ENCODE measurements around the gene CPE. TPM values are rescaled to one million over a fixed set of nuclear protein-coding genes. Genes with fewer than 3 reads are reported as not detected.

The CPE gene
- polyA plus RNA-seq, 1 donor (not counting 4 experiments of a cell fraction or from before 2014, with no cell fraction given), result 1.9 TPM

GRCh38 chr4:165382640-165383039 is 3.8 kb downstream of the CPE start:
- H3K79me2 ChIP-seq (ENCODE audit: control insufficient read depth, insufficient read depth, low read length), result no peaks in the 10 kb centered on the region
- no peak overlapping the region for H3K27ac ChIP-seq (ENCODE audit: control insufficient read depth, insufficient read depth, low read length)
- H3K36me3 ChIP-seq (ENCODE audit: control insufficient read depth in 2 of 2, extremely low read depth in 1 of 2, insufficient read depth in 2 of 2, low read length in 2 of 2), result no peaks in the 10 kb centered on the region
- no peak overlapping the region for H3K4me2 ChIP-seq (ENCODE audit: control insufficient read depth, extremely low read depth, insufficient read depth, low read depth, low read length)
- H3K9me3 ChIP-seq (ENCODE audit: control insufficient read depth, low read depth, low read length), result no peaks in the 10 kb centered on the region
- FAIRE-seq, result peak; percentile 55
- TF ChIP-seq EZH2 (IDR thresholded peaks at IDR 0.05; ENCODE audit: low read length), result no peak
- H2AFZ ChIP-seq (ENCODE audit: control insufficient read depth, low read length), result no peak overlapping the region
- H3K27me3 ChIP-seq (ENCODE audit: control insufficient read depth, extremely low read depth, insufficient read depth, low read length), result peaks cover 5% of the 10 kb centered on the region
- no peaks in the 10 kb centered on the region for H4K20me1 ChIP-seq (ENCODE audit: control insufficient read depth, extremely low read depth, insufficient read depth, low read length)
- DNase-seq (ENCODE audit: low read depth, low spot score), result no peak
- dilution Hi-C loops (cut with MboI; ENCODE audit: extremely low pct_ligation_motif_present, low sequenced_read_pairs), result no loop called here
- H3K9me1 ChIP-seq (ENCODE audit: control insufficient read depth, extremely low read depth, insufficient read depth, low read length), result no peaks in the 10 kb centered on the region
- peaks cover 10% of the 10 kb centered on the region for H3K4me1 ChIP-seq (ENCODE audit: control insufficient read depth, extremely low read depth, insufficient read depth, low read length)
- H3K4me3 ChIP-seq (ENCODE audit: control insufficient read depth in 2 of 3, extremely low read depth in 1 of 3, insufficient read depth in 2 of 3, low read depth in 1 of 3, low read length in 3 of 3), result no peak overlapping the region
- H3K9ac ChIP-seq (ENCODE audit: control insufficient read depth, extremely low read depth, insufficient read depth, low read length), result no peak overlapping the region

DNA sequence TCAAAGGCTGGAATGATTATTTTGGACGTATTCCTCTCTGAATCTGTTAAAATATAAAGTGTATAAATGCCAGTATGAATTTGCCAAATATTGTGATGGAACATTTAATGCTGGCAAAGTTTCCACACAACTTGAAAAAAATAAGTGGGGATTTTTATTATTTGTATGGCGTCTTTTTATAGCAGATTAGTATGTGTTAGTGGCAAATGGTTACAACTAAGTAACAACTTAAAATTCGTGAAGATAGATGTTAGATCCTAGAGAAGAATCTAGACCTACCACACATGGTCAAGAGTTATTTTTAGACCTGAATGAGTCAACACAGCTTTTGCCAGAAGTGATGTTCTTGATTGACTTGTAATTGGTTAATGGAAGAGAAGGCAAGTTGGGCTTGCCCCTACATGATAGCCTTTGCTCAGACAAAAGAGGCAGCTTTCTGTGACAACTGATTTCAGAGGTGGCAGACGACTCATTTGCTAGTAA is 4.8 kb downstream of the CPE start:
- Histone ChIP-seq H3K9me3 (ENCODE audit: control insufficient read depth, low read depth, low read length) (no peaks in the 10 kb centered on the region), H3K27me3 (ENCODE audit: control insufficient read depth, extremely low read depth, insufficient read depth, low read length) (peaks cover 5% of the 10 kb centered on the region), H3K79me2 (ENCODE audit: control insufficient read depth, insufficient read depth, low read length) (no peaks in the 10 kb centered on the region), H4K20me1 (ENCODE audit: control insufficient read depth, extremely low read depth, insufficient read depth, low read length) (no peaks in the 10 kb centered on the region), H3K9me1 (ENCODE audit: control insufficient read depth, extremely low read depth, insufficient read depth, low read length) (no peaks in the 10 kb centered on the region), H3K9ac (ENCODE audit: control insufficient read depth, extremely low read depth, insufficient read depth, low read length) (no peak overlapping the region), H3K36me3 (ENCODE audit: control insufficient read depth in 2 of 2, extremely low read depth in 1 of 2, insufficient read depth in 2 of 2, low read length in 2 of 2) (no peaks in the 10 kb centered on the region), H2AFZ (ENCODE audit: control insufficient read depth, low read length) (peak overlapping the region; percentile 7), H3K27ac (ENCODE audit: control insufficient read depth, insufficient read depth, low read length) (no peak overlapping the region), H3K4me1 (ENCODE audit: control insufficient read depth, extremely low read depth, insufficient read depth, low read length) (peaks cover 10% of the 10 kb centered on the region), H3K4me2 (ENCODE audit: control insufficient read depth, extremely low read depth, insufficient read depth, low read depth, low read length) (peak overlapping the region; percentile 57), H3K4me3 (ENCODE audit: control insufficient read depth in 2 of 3, extremely low read depth in 1 of 3, insufficient read depth in 2 of 3, low read depth in 1 of 3, low read length in 3 of 3) (no peak overlapping the region)
- TF ChIP-seq, protein P1, sequence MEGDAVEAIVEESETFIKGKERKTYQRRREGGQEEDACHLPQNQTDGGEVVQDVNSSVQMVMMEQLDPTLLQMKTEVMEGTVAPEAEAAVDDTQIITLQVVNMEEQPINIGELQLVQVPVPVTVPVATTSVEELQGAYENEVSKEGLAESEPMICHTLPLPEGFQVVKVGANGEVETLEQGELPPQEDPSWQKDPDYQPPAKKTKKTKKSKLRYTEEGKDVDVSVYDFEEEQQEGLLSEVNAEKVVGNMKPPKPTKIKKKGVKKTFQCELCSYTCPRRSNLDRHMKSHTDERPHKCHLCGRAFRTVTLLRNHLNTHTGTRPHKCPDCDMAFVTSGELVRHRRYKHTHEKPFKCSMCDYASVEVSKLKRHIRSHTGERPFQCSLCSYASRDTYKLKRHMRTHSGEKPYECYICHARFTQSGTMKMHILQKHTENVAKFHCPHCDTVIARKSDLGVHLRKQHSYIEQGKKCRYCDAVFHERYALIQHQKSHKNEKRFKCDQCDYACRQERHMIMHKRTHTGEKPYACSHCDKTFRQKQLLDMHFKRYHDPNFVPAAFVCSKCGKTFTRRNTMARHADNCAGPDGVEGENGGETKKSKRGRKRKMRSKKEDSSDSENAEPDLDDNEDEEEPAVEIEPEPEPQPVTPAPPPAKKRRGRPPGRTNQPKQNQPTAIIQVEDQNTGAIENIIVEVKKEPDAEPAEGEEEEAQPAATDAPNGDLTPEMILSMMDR (optimal IDR thresholded peaks at IDR 0.05 in 1 of 3, IDR thresholded peaks at IDR 0.05 in 1 of 3, conservative IDR thresholded peaks at IDR 0.05 in 1 of 3; ENCODE audit: extremely low read depth in 1 of 3, insufficient read depth in 2 of 3, low read length in 3 of 3), result no peak
- no peak for TF ChIP-seq EZH2 (IDR thresholded peaks at IDR 0.05; ENCODE audit: low read length)
- peak; percentile 81 for FAIRE-seq
- peak; percentile 5 for DNase-seq (ENCODE audit: low read depth, low spot score)
- dilution Hi-C loops (cut with MboI; ENCODE audit: extremely low pct_ligation_motif_present, low sequenced_read_pairs), result no loop called here

DNA sequence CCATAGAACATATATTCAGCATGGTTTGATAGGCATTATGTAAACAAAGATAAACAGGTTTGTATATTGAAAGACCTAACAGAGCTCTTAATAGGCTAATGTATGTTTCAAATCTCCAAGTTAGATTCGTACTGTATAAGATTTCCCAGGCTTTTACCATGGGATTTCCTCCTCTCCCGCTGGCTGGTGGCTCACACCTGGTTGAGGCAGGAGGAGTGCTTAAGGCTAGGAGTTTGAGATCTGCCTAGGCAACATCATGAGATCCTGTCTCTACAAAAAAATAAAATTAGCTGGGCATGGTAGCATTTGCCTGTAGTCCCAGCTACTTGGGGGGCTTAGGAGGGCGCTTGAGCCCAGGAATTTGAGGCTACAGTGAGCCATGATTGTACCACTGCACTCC is 5.4 kb downstream of the CPE start:
- DNase-seq (ENCODE audit: low read depth, low spot score) (no peak), FAIRE-seq (no peak)
- Histone ChIP-seq H3K27ac (ENCODE audit: control insufficient read depth, insufficient read depth, low read length) (no peak overlapping the region), H3K79me2 (ENCODE audit: control insufficient read depth, insufficient read depth, low read length) (no peaks in the 10 kb centered on the region), H3K27me3 (ENCODE audit: control insufficient read depth, extremely low read depth, insufficient read depth, low read length) (peaks cover 5% of the 10 kb centered on the region), H3K36me3 (ENCODE audit: control insufficient read depth in 2 of 2, extremely low read depth in 1 of 2, insufficient read depth in 2 of 2, low read length in 2 of 2) (no peaks in the 10 kb centered on the region), H3K4me1 (ENCODE audit: control insufficient read depth, extremely low read depth, insufficient read depth, low read length) (peaks cover 10% of the 10 kb centered on the region), H2AFZ (ENCODE audit: control insufficient read depth, low read length) (peak overlapping the region; percentile 7), H3K4me3 (ENCODE audit: control insufficient read depth in 2 of 3, extremely low read depth in 1 of 3, insufficient read depth in 2 of 3, low read depth in 1 of 3, low read length in 3 of 3) (no peak overlapping the region), H3K9me3 (ENCODE audit: control insufficient read depth, low read depth, low read length) (no peaks in the 10 kb centered on the region), H3K4me2 (ENCODE audit: control insufficient read depth, extremely low read depth, insufficient read depth, low read depth, low read length) (peak overlapping the region; percentile 57), H3K9me1 (ENCODE audit: control insufficient read depth, extremely low read depth, insufficient read depth, low read length) (no peaks in the 10 kb centered on the region), H4K20me1 (ENCODE audit: control insufficient read depth, extremely low read depth, insufficient read depth, low read length) (no peaks in the 10 kb centered on the region), H3K9ac (ENCODE audit: control insufficient read depth, extremely low read depth, insufficient read depth, low read length) (no peak overlapping the region)
- TF ChIP-seq EZH2 (IDR thresholded peaks at IDR 0.05; ENCODE audit: low read length), result no peak
- TF ChIP-seq, protein P1 (optimal IDR thresholded peaks at IDR 0.05 in 1 of 3, IDR thresholded peaks at IDR 0.05 in 1 of 3, conservative IDR thresholded peaks at IDR 0.05 in 1 of 3; ENCODE audit: extremely low read depth in 1 of 3, insufficient read depth in 2 of 3, low read length in 3 of 3), result no peak
- dilution Hi-C loops (cut with MboI; ENCODE audit: extremely low pct_ligation_motif_present, low sequenced_read_pairs), result no loop called here

Data from keratinocyte (primary cell).